Measurements from ENCODE around the gene PITX1.

DNA sequence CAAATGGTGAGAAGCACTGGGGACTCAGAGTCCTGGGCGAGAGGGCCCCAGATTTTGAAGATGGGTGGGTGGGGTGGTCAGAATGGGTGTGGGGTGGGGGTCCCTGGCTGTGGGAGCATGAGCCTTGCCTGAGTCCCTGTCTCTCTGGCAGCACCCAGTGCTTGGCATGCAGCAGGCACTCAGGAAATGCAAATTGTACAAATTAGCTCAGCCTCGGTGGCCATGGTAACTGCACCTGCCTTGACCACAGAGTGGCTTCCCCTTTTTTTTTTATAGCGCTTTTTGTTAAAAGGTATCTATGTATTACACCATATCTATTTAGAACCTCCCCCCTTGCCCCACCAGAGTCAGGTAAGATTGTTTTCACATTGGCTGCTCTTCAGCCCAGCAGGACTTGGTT, 19.2 kb upstream of the PITX1 start:
- TF ChIP-seq, protein P1, sequence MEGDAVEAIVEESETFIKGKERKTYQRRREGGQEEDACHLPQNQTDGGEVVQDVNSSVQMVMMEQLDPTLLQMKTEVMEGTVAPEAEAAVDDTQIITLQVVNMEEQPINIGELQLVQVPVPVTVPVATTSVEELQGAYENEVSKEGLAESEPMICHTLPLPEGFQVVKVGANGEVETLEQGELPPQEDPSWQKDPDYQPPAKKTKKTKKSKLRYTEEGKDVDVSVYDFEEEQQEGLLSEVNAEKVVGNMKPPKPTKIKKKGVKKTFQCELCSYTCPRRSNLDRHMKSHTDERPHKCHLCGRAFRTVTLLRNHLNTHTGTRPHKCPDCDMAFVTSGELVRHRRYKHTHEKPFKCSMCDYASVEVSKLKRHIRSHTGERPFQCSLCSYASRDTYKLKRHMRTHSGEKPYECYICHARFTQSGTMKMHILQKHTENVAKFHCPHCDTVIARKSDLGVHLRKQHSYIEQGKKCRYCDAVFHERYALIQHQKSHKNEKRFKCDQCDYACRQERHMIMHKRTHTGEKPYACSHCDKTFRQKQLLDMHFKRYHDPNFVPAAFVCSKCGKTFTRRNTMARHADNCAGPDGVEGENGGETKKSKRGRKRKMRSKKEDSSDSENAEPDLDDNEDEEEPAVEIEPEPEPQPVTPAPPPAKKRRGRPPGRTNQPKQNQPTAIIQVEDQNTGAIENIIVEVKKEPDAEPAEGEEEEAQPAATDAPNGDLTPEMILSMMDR (IDR thresholded peaks at IDR 0.05), result no peak
- TF ChIP-seq POLR2A (IDR thresholded peaks at IDR 0.05), result no peak
